ENCODE results near the gene CRACR2A. TPM values are rescaled to one million over a fixed set of nuclear protein-coding genes. Genes with fewer than 3 reads are reported as not detected.

CRACR2A gene
- total and polyA plus RNA-seq, 10 of the 15 experiments (the other 5 are each of a cell fraction or from before 2014, with no cell fraction given): 2.1 to 18.0 (median 13.2) TPM

DNA sequence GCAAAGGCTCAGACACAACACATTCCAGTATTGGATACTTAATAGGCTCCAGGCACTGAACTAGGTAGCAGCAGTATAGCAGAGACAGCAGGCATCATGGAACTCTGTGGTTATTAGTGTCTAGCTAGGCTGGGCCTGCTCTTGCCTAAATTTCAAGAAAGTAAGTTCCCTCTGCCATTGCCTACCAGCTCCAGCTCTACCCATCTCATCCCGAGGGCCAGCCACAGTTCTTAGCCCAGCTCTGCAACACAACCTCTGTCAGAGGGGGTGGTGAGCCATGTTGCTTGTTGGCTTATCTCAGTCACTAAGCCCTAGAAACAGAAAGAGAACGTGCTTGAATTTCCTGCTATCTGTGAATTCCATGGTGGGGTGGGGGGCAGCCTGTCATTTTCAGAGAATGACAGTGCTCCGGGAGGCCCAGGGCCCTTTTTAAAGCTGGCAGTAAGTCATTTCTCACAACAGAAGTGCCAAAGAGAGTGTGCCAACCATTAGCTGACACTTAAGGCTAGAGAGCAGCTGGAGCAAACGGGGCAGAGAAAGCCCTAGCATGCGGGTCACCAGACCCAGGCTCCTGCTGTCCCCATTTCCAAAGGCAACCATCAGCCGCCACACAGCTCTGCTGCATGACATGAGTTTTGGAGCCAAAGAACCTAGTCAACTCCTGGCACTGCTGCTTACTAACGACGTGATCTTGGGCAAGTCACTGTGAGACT lies 156.1 kb downstream of the CRACR2A start:
- intact Hi-C loops (cut with micrococcal nuclease; ENCODE audit: unreplicated experiment) (no loop called here), in situ Hi-C loops (cut with MboI) (no loop called here)
- Histone ChIP-seq H3K4me2 (ENCODE audit: control insufficient read depth, insufficient read depth) (no peak overlapping the region), H3K9ac (ENCODE audit: control insufficient read depth, insufficient read depth, low read length) (no peak overlapping the region), H3K79me2 (ENCODE audit: control insufficient read depth, insufficient read depth, low read length) (no peaks in the 10 kb centered on the region), H3K4me1 (ENCODE audit: control insufficient read depth, insufficient read depth, low read length) (no peaks in the 10 kb centered on the region), H3K9me3 (replicated peaks; ENCODE audit: control insufficient read depth, insufficient read depth, low read length) (no peaks in the 10 kb centered on the region), H3K27ac (ENCODE audit: control insufficient read depth, insufficient read depth) (no peak overlapping the region), H2AFZ (ENCODE audit: control insufficient read depth, low read depth, low read length) (no peak overlapping the region), H4K20me1 (ENCODE audit: control insufficient read depth, insufficient read depth) (no peaks in the 10 kb centered on the region), H3K4me3 (no peak overlapping the region), H3K27me3 (replicated peaks in 1 of 2; ENCODE audit: control insufficient read depth in 2 of 2, insufficient read depth in 2 of 2, low read length in 1 of 2) (peaks cover 0 to 2% of the 10 kb centered on the region in 2 experiments; a peak in 2 of 4 replicates), H3K36me3 (ENCODE audit: control insufficient read depth in 2 of 2, insufficient read depth in 2 of 2, low read length in 1 of 2) (no peaks in the 10 kb centered on the region)
- ChIA-PET CTCF (no interaction called here), SMC1A (ENCODE audit: uncharacterized antibody, unreplicated experiment) (no interaction called here), RAD21 (ENCODE audit: unreplicated experiment) (no interaction called here), POLR2A (no interaction called here)
- ATAC-seq (no peak), FAIRE-seq (no peak), DNase-seq (ENCODE audit: low read depth, low spot score) (no peak)
- WGBS (ENCODE audit: insufficient coverage, insufficient replicate concordance, low lambda C conversion rate, missing lambda C conversion rate): 43% methylated on average over 8 of the region's 8 CpGs
- no TSS peak for BruUV-seq (replicated peaks)
- no peak for TF ChIP-seq TARDBP (IDR thresholded peaks at IDR 0.05; ENCODE audit: borderline replicate concordance)
- TF ChIP-seq CHD2 (IDR thresholded peaks at IDR 0.05; ENCODE audit: borderline replicate concordance, low read depth, low read length): no peak
- TF ChIP-seq, protein P1, sequence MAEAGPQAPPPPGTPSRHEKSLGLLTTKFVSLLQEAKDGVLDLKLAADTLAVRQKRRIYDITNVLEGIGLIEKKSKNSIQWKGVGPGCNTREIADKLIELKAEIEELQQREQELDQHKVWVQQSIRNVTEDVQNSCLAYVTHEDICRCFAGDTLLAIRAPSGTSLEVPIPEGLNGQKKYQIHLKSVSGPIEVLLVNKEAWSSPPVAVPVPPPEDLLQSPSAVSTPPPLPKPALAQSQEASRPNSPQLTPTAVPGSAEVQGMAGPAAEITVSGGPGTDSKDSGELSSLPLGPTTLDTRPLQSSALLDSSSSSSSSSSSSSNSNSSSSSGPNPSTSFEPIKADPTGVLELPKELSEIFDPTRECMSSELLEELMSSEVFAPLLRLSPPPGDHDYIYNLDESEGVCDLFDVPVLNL (IDR thresholded peaks at IDR 0.05; ENCODE audit: low read depth, low read length): no peak
- TF ChIP-seq ELK1 (IDR thresholded peaks at IDR 0.05; ENCODE audit: low read depth, low read length): no peak
- no peak for TF ChIP-seq TCF7 (IDR thresholded peaks at IDR 0.05; ENCODE audit: borderline replicate concordance)
- no peak for TF ChIP-seq NRF1 (conservative IDR thresholded peaks at IDR 0.05; ENCODE audit: low read depth, low read length)
- no peak for TF ChIP-seq ATF2 (IDR thresholded peaks at IDR 0.05; ENCODE audit: low read length)
- no peak for TF ChIP-seq ZZZ3 (IDR thresholded peaks at IDR 0.05; ENCODE audit: control insufficient read depth, insufficient read length, low read depth)
- TF ChIP-seq GATAD2B (conservative IDR thresholded peaks at IDR 0.05; ENCODE audit: low read depth): no peak
- TF ChIP-seq, protein P2, sequence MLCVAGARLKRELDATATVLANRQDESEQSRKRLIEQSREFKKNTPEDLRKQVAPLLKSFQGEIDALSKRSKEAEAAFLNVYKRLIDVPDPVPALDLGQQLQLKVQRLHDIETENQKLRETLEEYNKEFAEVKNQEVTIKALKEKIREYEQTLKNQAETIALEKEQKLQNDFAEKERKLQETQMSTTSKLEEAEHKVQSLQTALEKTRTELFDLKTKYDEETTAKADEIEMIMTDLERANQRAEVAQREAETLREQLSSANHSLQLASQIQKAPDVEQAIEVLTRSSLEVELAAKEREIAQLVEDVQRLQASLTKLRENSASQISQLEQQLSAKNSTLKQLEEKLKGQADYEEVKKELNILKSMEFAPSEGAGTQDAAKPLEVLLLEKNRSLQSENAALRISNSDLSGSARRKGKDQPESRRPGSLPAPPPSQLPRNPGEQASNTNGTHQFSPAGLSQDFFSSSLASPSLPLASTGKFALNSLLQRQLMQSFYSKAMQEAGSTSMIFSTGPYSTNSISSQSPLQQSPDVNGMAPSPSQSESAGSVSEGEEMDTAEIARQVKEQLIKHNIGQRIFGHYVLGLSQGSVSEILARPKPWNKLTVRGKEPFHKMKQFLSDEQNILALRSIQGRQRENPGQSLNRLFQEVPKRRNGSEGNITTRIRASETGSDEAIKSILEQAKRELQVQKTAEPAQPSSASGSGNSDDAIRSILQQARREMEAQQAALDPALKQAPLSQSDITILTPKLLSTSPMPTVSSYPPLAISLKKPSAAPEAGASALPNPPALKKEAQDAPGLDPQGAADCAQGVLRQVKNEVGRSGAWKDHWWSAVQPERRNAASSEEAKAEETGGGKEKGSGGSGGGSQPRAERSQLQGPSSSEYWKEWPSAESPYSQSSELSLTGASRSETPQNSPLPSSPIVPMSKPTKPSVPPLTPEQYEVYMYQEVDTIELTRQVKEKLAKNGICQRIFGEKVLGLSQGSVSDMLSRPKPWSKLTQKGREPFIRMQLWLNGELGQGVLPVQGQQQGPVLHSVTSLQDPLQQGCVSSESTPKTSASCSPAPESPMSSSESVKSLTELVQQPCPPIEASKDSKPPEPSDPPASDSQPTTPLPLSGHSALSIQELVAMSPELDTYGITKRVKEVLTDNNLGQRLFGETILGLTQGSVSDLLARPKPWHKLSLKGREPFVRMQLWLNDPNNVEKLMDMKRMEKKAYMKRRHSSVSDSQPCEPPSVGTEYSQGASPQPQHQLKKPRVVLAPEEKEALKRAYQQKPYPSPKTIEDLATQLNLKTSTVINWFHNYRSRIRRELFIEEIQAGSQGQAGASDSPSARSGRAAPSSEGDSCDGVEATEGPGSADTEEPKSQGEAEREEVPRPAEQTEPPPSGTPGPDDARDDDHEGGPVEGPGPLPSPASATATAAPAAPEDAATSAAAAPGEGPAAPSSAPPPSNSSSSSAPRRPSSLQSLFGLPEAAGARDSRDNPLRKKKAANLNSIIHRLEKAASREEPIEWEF (IDR thresholded peaks at IDR 0.05; ENCODE audit: insufficient replicate concordance, low read depth, low read length): no peak
- TF ChIP-seq RBBP5 (conservative IDR thresholded peaks at IDR 0.05): no peak
- TF ChIP-seq STAT1 (conservative IDR thresholded peaks at IDR 0.05): no peak

Data from GM12878 (cell line).